Measurements from ENCODE around the gene SERP2.
A peak's percentile ranks its signal among the peaks of the same experiment; 100 is the strongest.

The SERP2 gene

DNA sequence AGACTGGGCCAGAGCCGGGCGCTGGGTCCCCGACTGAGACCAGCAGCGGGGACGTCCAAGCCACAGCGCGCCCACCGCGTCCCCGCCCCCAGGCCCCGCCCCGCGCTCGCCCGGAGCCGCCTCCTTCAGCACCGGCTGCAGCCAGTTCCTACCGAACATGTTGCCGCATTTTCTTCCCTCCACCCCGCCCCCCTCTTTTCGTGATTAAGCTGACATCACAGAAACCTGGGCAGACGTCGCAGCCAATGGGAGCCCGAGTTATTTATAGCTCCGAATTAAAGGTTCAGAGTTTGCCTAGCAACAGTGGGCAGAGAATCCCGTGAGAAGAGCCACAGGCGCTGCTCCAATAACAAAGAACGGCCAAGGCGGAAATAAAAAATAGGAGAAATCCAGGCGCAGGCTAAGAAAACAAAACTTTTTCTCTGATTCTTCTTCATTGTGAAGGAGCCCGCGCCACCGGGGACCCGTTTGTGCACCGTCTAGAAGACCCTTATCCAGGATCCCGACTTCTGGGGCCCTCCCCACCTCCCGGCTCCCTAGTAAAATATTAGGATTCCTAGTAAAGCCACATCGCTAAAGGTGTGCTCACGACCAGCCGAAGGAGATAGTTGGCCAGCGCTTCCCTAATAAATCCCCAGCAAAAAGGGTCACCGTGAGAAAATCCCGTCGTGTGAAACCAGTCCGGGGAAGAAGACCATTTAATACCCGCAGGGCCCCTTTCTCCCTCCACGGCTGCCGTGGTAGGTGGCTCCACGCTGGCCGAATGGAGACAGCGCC is 61.7 kb downstream of the SERP2 start (continued):
- TF ChIP-seq ZNF138 (tag by site-specific recombination; IDR thresholded peaks at IDR 0.05; ENCODE audit: borderline replicate concordance) (no peak), SCRT1 (tag by site-specific recombination; IDR thresholded peaks at IDR 0.05; ENCODE audit: borderline replicate concordance) (0 out of 2 replicates have a peak, but pooled peaks have one; percentile 17), ZNF530 (tag by site-specific recombination; IDR thresholded peaks at IDR 0.05; ENCODE audit: low read depth) (no peak), OSR2 (tag by site-specific recombination; IDR thresholded peaks at IDR 0.05) (no peak), SCRT2 (tag by site-specific recombination; IDR thresholded peaks at IDR 0.05) (peak; percentile 84), ZNF629 (tag by site-specific recombination; IDR thresholded peaks at IDR 0.05) (peak; percentile 94), ATF2 (tag by site-specific recombination; IDR thresholded peaks at IDR 0.05; ENCODE audit: low read depth) (peak; percentile 61), ZNF571 (tag by site-specific recombination; IDR thresholded peaks at IDR 0.05) (no peak), ZNF394 (tag by site-specific recombination; IDR thresholded peaks at IDR 0.05; ENCODE audit: borderline replicate concordance) (no peak), ZNF473 (tag by site-specific recombination; IDR thresholded peaks at IDR 0.05) (no peak), ZNF292 (tag by site-specific recombination; IDR thresholded peaks at IDR 0.05; ENCODE audit: borderline replicate concordance, low read depth) (no peak), IKZF3 (tag by site-specific recombination; IDR thresholded peaks at IDR 0.05) (peak; percentile 98), MYNN (tag by site-specific recombination; IDR thresholded peaks at IDR 0.05; ENCODE audit: borderline replicate concordance) (no peak), PRDM1 (tag by site-specific recombination; IDR thresholded peaks at IDR 0.05) (no peak), EGR2 (tag by site-specific recombination; IDR thresholded peaks at IDR 0.05; ENCODE audit: low read depth) (peak; percentile 51; the same call in 1 of the 2 replicates), BCL6B (tag by site-specific recombination; IDR thresholded peaks at IDR 0.05) (no peak), ZNF266 (tag by site-specific recombination; IDR thresholded peaks at IDR 0.05; ENCODE audit: low read depth) (no peak), ZNF335 (tag by site-specific recombination; conservative IDR thresholded peaks at IDR 0.05) (peak; percentile 70), ZEB2 (tag by site-specific recombination; IDR thresholded peaks at IDR 0.05) (peak; percentile 70), ZNF843 (tag by site-specific recombination; IDR thresholded peaks at IDR 0.05) (no peak), ZNF514 (tag by site-specific recombination; IDR thresholded peaks at IDR 0.05) (no peak), HIC1 (tag by site-specific recombination; IDR thresholded peaks at IDR 0.05) (0 out of 2 replicates have a peak, but pooled peaks have one; percentile 15), ZNF501 (tag by site-specific recombination; IDR thresholded peaks at IDR 0.05) (0 out of 2 replicates have a peak, but pooled peaks have one; percentile 18), ZNF169 (tag by site-specific recombination; IDR thresholded peaks at IDR 0.05) (no peak), ZNF112 (tag by site-specific recombination; IDR thresholded peaks at IDR 0.05) (no peak), ZBTB8A (tag by site-specific recombination; IDR thresholded peaks at IDR 0.05) (0 out of 2 replicates have a peak, but pooled peaks have one; percentile 2), YY1 (tag by site-specific recombination; IDR thresholded peaks at IDR 0.05) (no peak; the same call in 1 of the 2 replicates), ZFHX2 (tag by site-specific recombination; conservative IDR thresholded peaks at IDR 0.05) (0 out of 2 replicates have a peak, but pooled peaks have one; percentile 29), ZSCAN16 (tag by site-specific recombination; IDR thresholded peaks at IDR 0.05) (no peak), ZNF133 (tag by site-specific recombination; IDR thresholded peaks at IDR 0.05) (no peak), MZF1 (tag by site-specific recombination; IDR thresholded peaks at IDR 0.05; ENCODE audit: borderline replicate concordance) (no peak), HOXA7 (CRISPR knock-in tag; IDR thresholded peaks at IDR 0.05; ENCODE audit: borderline replicate concordance) (no peak), ZNF707 (tag by site-specific recombination; IDR thresholded peaks at IDR 0.05) (no peak)
- TF ChIP-seq, protein P1, sequence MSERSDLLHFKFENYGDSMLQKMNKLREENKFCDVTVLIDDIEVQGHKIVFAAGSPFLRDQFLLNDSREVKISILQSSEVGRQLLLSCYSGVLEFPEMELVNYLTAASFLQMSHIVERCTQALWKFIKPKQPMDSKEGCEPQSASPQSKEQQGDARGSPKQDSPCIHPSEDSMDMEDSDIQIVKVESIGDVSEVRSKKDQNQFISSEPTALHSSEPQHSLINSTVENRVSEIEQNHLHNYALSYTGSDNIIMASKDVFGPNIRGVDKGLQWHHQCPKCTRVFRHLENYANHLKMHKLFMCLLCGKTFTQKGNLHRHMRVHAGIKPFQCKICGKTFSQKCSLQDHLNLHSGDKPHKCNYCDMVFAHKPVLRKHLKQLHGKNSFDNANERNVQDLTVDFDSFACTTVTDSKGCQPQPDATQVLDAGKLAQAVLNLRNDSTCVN (tag by site-specific recombination; optimal IDR thresholded peaks at IDR 0.05) = peak; percentile 78

Data from HEK293 (cell line).